Activated B cell treated with CpG ODN at 0.5 μM for 24 hours (primary cell): ENCODE results near the gene SLC7A4. TPM values are rescaled to one million over a fixed set of nuclear protein-coding genes. Genes with fewer than 3 reads are reported as not detected.

Experiments
- ATAC-seq: fragments of 200-7000 bp; cut with Tn5 transposase; one replicate; pipeline ENCODE4 v1.10.0; 2021; ENCODE audit warnings: low read depth, mild to moderate bottlenecking, moderate library complexity
- CTCF ChIA-PET: fragments of 350-600 bp; sonication (Branson Sonifier 250); formaldehyde crosslinking; loops from one replicate; lab custom pipeline; 2021; ENCODE audit warnings: antibody characterized with exemption; lab: Charles Lee
- POLR2A ChIA-PET: fragments of 350-600 bp; sonication (Branson Sonifier 250); formaldehyde crosslinking; loops from one replicate; lab custom pipeline; 2021; ENCODE audit warnings: antibody characterized with exemption; lab: Charles Lee
- DNase-seq: peaks from one replicate; pipeline ENCODE4 v3.0.0; 2022
- H3K27ac Mint-ChIP-seq: one replicate; pipeline ENCODE4 v1.8.0; 2020; ENCODE audit warnings: mixed read lengths
- H3K27me3 Mint-ChIP-seq: one replicate; pipeline ENCODE4 v1.8.0; 2021; ENCODE audit warnings: mixed read lengths
- H3K36me3 Mint-ChIP-seq: one replicate; pipeline ENCODE4 v1.8.0; 2021; ENCODE audit warnings: low read depth, mixed read lengths
- H3K4me1 Mint-ChIP-seq: one replicate; pipeline ENCODE4 v1.8.0; 2021; ENCODE audit warnings: mixed read lengths
- H3K4me3 Mint-ChIP-seq: one replicate; pipeline ENCODE4 v1.8.0; 2020; ENCODE audit warnings: mild to moderate bottlenecking, mixed read lengths
- H3K9me3 Mint-ChIP-seq: one replicate; pipeline ENCODE4 v1.8.0; 2020; ENCODE audit warnings: mixed read lengths
- intact Hi-C: fragments of 100-400 bp; cut with micrococcal nuclease; formaldehyde crosslinking; loops from one replicate; pipeline ENCODE4 v1.15.1; 2024
- total RNA-seq: library from RNA; stranded (reverse); gene quantifications from 2 replicates; pipeline ENCODE4 v1.2.3, GENCODE V29; 2022
- TF ChIP-seq, protein P1 (sequence below): fragments of 200-600 bp; IDR thresholded peaks from one replicate; pipeline ENCODE4 v1.8.0; 2022; ENCODE audit warnings: antibody characterized with exemption, mild to moderate bottlenecking

Gene SLC7A4
- total RNA-seq, 1 donor from 2014 or later = not detected

GRCh38 chr22:20994128-20994901, 38.0 kb downstream of the SLC7A4 start:
- peaks cover 57% of the 10 kb centered on the region for H3K36me3 Mint-ChIP-seq
- no peaks in the 10 kb centered on the region for H3K27me3 Mint-ChIP-seq
- TF ChIP-seq, protein P1, sequence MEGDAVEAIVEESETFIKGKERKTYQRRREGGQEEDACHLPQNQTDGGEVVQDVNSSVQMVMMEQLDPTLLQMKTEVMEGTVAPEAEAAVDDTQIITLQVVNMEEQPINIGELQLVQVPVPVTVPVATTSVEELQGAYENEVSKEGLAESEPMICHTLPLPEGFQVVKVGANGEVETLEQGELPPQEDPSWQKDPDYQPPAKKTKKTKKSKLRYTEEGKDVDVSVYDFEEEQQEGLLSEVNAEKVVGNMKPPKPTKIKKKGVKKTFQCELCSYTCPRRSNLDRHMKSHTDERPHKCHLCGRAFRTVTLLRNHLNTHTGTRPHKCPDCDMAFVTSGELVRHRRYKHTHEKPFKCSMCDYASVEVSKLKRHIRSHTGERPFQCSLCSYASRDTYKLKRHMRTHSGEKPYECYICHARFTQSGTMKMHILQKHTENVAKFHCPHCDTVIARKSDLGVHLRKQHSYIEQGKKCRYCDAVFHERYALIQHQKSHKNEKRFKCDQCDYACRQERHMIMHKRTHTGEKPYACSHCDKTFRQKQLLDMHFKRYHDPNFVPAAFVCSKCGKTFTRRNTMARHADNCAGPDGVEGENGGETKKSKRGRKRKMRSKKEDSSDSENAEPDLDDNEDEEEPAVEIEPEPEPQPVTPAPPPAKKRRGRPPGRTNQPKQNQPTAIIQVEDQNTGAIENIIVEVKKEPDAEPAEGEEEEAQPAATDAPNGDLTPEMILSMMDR = no peak
- intact Hi-C loops = no loop called here
- H3K4me3 Mint-ChIP-seq = no peak overlapping the region
- DNase-seq (no peak), ATAC-seq (no peak)
- ChIA-PET CTCF (no interaction called here), POLR2A (no interaction called here)
- H3K27ac Mint-ChIP-seq = no peak overlapping the region
- peaks cover 2% of the 10 kb centered on the region for H3K4me1 Mint-ChIP-seq
- H3K9me3 Mint-ChIP-seq = no peaks in the 10 kb centered on the region

DNA sequence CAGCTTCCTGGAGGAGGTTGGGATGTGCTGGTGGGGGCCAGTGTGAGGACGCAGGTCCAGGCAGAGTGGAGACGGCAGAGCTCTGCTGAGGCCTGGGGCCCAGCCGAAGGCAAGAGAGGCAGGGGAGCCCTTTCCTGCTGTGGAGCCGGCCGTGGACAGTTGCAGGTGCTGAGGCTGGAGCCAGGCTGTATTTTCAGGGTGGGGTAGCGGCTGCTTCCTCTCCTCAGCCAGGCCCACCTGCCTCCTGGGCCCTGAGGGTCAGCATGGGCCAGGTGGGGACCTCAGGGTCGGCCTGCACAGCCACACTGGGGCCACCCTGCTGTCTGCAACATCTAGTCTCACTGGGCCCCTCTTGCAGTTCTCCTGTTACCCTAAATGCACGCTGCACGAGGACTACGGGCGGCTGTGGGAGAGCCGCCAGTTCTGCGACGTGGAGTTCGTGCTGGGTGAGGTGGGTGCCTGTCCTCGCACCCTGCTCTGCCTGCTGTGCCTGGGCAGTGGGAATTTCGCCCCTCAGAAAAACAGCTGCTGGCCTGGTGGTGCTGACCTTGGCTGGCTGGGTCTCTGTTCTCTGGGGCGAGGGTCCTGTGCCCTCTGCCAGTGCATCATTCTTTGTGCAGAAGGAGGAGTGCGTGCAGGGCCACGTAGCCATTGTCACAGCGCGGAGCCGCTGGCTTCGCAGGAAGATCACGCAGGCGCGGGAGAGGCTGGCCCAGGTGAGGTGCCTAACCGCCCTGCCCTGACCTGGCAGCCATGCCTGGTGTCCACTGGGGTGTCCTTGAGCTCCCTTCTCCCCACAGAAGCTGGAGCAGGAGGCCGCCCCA, 38.8 kb downstream of the SLC7A4 start:
- Mint-ChIP-seq H3K4me1 (peaks cover 2% of the 10 kb centered on the region), H3K4me3 (no peak overlapping the region), H3K27me3 (no peaks in the 10 kb centered on the region), H3K27ac (no peak overlapping the region), H3K36me3 (peaks cover 53% of the 10 kb centered on the region), H3K9me3 (no peaks in the 10 kb centered on the region)
- DNase-seq (no peak), ATAC-seq (no peak)
- CTCF ChIA-PET = no interaction called here
- POLR2A ChIA-PET = no interaction called here
- intact Hi-C loops = no loop called here
- TF ChIP-seq, protein P1 = no peak

GRCh38 chr22:20992456-20993303, 39.7 kb downstream of the SLC7A4 start:
- intact Hi-C loops = no loop called here
- Mint-ChIP-seq H3K4me1 (peaks cover 2% of the 10 kb centered on the region), H3K9me3 (no peaks in the 10 kb centered on the region), H3K36me3 (peaks cover 51% of the 10 kb centered on the region), H3K4me3 (no peak overlapping the region), H3K27ac (no peak overlapping the region), H3K27me3 (no peaks in the 10 kb centered on the region)
- POLR2A ChIA-PET = no interaction called here
- CTCF ChIA-PET = no interaction called here
- TF ChIP-seq, protein P1 = no peak
- ATAC-seq = no peak
- DNase-seq = no peak

DNA sequence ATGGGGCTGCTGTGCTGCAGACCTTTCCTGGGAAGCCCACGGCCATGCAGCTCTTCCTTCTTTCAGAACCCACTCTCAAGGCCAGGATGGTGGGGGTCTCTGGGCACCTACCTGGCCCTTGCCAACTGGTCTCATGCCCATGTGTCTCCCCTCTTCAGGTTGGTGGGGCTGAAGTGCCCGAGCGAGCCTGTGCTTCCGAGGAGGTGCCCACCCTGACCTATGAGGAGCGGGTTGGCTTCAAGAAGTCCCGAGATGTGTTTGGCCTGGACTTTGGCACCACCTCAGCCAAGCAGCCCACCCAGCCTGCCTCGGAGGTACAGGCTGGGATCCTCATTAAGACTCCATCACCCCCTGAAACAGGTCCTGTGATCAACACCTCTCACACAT, 40.3 kb downstream of the SLC7A4 start:
- ChIA-PET POLR2A (no interaction called here), CTCF (no interaction called here)
- TF ChIP-seq, protein P1 = no peak
- Mint-ChIP-seq H3K27me3 (no peaks in the 10 kb centered on the region), H3K4me3 (no peak overlapping the region), H3K4me1 (peaks cover 2% of the 10 kb centered on the region), H3K36me3 (peaks cover 54% of the 10 kb centered on the region), H3K27ac (no peak overlapping the region), H3K9me3 (no peaks in the 10 kb centered on the region)
- ATAC-seq (no peak), DNase-seq (no peak)
- intact Hi-C loops = no loop called here
